ENCODE measurements around the gene CTCF. TPM values are rescaled to one million over a fixed set of nuclear protein-coding genes. Genes with fewer than 3 reads are reported as not detected.
A peak's percentile ranks its signal among the peaks of the same experiment; 100 is the strongest.

The CTCF gene
- polyA plus RNA-seq, 4 donors: 76.1 to 83.1 (median 78.7) TPM

GRCh38 chr16:67661886-67662652 is 99.7 kb downstream of the CTCF start:
- no peak for DNase-seq (ENCODE audit: low read depth in 4 of 4, low spot score in 2 of 4)

- no peak for DNase-seq (ENCODE audit: low read depth in 4 of 4, low spot score in 2 of 4)
Observed at GRCh38 chr16:67662653-67663010, 100.3 kb downstream of the CTCF start.

GRCh38 chr16:67663151-67663876 is 101.0 kb downstream of the CTCF start:
- DNase-seq (ENCODE audit: low read depth in 4 of 4, low spot score in 2 of 4): no peak

GRCh38 chr16:67663877-67664222 is 101.5 kb downstream of the CTCF start:
- DNase-seq (ENCODE audit: low read depth in 4 of 4, low spot score in 2 of 4): no peak

- DNase-seq (ENCODE audit: low read depth in 4 of 4, low spot score in 2 of 4): no peak
Observed at GRCh38 chr16:67664258-67664657, 101.9 kb downstream of the CTCF start.

- no peak for DNase-seq (ENCODE audit: low read depth in 4 of 4, low spot score in 2 of 4)
Observed at GRCh38 chr16:67664871-67665270, 102.5 kb downstream of the CTCF start.

GRCh38 chr16:67665598-67665997 is 103.3 kb downstream of the CTCF start:
- DNase-seq (ENCODE audit: low read depth in 4 of 4, low spot score in 2 of 4): no peak

GRCh38 chr16:67666032-67666551 is 103.8 kb downstream of the CTCF start:
- DNase-seq (ENCODE audit: low read depth in 4 of 4, low spot score in 2 of 4): no peak

GRCh38 chr16:67666559-67667452 is 104.5 kb downstream of the CTCF start, which contains the start of the genes C16orf86 and ENKD1:
TSS of gene C16orf86 (plus strand) at chr16:67666814. CDS start at chr16:67666971, 157 bp downstream.
TSS of gene ENKD1 (minus strand) at chr16:67666750. CDS start at chr16:67666442, 308 bp downstream.
- peak in 1 of 4 donors; percentile 63 for DNase-seq (ENCODE audit: low read depth in 4 of 4, low spot score in 2 of 4)

- no peak for DNase-seq (ENCODE audit: low read depth in 4 of 4, low spot score in 2 of 4)
Observed at GRCh38 chr16:67667453-67667816, 105.1 kb downstream of the CTCF start.

- peak in 3 of 4 donors; percentile 67 to 84 (median 68) for DNase-seq (ENCODE audit: low read depth in 4 of 4, low spot score in 2 of 4)
Observed at GRCh38 chr16:67667817-67668494, 105.6 kb downstream of the CTCF start.

GRCh38 chr16:67668495-67669157 is 106.3 kb downstream of the CTCF start:
- DNase-seq (ENCODE audit: low read depth in 4 of 4, low spot score in 2 of 4): no peak

GRCh38 chr16:67669499-67670101 is 107.3 kb downstream of the CTCF start:
- DNase-seq (ENCODE audit: low read depth in 4 of 4, low spot score in 2 of 4): no peak

- no peak for DNase-seq (ENCODE audit: low read depth in 4 of 4, low spot score in 2 of 4)
Observed at GRCh38 chr16:67672306-67672705, 110.0 kb downstream of the CTCF start.

- no peak for DNase-seq (ENCODE audit: low read depth in 4 of 4, low spot score in 2 of 4)
Observed at GRCh38 chr16:67672739-67673662, 110.7 kb downstream of the CTCF start.

GRCh38 chr16:67673712-67674580 is 111.6 kb downstream of the CTCF start:
- DNase-seq (ENCODE audit: low read depth in 4 of 4, low spot score in 2 of 4): no peak
